GM12875 (cell line): ENCODE data around the gene MYO15A.

Source experiments
- H3K4me3 ChIP-seq: one replicate; pipeline ENCODE4 v1.5.1; 2011; ENCODE audit warnings: low read depth, low read length, control low read depth
- TF ChIP-seq, protein P1 (sequence below): IDR thresholded peaks from 2 replicates; pipeline ENCODE4 v1.5.1; 2011; ENCODE audit warnings: low read depth, mild to moderate bottlenecking, control low read depth, inconsistent platforms, low read length, moderate library complexity, borderline replicate concordance; ENCODE audit not compliant: insufficient read depth

MYO15A gene

DNA sequence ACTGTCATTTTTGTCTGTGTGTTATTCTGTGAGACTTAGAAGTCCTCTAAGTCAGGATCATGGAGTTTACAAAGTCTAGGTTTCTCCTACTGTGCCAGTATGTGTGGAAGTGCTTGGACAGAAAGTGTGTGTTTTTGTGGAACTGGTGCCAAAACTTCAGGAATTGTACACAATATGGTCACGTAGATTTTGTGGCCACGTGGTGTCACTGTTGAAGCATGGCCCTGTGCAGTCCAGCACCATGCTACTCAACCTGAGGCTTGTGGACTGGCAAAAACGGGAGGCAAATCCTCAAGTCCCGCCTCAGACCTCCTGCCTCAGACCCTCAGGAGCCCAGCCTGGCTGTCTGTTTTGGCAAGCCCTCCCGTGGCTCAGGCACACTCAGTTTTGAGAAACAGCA lies 58.3 kb downstream of the MYO15A start:
- TF ChIP-seq, protein P1, sequence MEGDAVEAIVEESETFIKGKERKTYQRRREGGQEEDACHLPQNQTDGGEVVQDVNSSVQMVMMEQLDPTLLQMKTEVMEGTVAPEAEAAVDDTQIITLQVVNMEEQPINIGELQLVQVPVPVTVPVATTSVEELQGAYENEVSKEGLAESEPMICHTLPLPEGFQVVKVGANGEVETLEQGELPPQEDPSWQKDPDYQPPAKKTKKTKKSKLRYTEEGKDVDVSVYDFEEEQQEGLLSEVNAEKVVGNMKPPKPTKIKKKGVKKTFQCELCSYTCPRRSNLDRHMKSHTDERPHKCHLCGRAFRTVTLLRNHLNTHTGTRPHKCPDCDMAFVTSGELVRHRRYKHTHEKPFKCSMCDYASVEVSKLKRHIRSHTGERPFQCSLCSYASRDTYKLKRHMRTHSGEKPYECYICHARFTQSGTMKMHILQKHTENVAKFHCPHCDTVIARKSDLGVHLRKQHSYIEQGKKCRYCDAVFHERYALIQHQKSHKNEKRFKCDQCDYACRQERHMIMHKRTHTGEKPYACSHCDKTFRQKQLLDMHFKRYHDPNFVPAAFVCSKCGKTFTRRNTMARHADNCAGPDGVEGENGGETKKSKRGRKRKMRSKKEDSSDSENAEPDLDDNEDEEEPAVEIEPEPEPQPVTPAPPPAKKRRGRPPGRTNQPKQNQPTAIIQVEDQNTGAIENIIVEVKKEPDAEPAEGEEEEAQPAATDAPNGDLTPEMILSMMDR, result no peak
- H3K4me3 ChIP-seq, result no peak overlapping the region

- TF ChIP-seq, protein P1, result no peak
- no peak overlapping the region for H3K4me3 ChIP-seq
These were observed 58.9 kb downstream of the MYO15A start for GRCh38 chr17:18167421-18167820.

DNA sequence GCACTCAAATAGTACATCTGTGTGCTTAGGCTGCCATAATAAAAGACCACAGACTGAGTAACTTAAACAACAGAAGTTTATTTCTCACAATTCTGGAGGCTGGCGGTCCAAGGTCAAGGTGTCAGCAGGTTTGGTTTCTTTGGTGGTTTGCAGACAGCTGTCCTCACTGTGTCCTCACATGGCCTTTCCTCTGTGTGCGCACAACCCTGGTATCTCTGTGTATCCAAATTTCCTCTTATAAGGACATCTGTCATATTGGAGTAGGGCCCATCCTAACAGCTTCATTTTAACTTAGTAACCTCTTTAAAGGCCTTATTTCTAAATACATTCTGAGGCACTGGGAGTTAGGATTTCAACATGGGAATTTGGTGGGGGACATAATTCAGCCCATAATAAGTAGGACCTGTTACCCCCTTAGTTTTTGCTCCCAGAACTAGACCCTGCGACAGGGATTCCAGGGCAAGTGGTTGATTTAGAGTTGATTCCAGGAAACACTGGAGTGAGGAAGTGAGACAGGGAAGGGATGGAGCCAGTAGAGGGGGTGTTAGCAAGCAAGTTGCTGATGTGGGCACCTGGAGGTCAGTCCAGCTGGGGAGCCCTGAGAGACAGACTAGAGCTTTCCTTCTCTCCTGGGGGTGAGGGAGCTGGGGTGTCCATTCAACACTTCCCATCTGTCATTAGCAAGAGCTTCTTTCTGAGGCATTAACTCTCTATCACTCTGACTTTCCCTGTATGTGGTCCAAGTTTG lies 64.1 kb downstream of the MYO15A start:
- TF ChIP-seq, protein P1, result no peak
- H3K4me3 ChIP-seq, result no peak overlapping the region

DNA sequence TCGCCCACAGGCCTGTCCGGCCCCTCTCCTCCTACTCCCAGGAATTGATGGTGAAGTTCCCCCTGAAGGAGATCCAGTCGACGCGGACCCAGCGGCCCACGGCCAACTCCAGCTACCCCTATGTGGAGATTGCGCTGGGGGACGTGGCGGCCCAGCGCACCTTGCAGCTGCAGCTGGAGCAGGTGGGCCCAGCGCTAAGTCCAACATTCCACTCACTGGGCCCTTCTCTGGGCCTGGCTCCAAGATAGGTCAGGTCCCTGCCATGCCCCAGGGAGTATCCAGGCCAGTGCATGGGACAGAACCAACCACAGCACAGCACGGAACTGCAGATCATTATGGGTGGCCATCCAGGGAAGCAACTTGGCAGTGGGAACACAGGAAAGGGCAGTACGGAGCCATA lies 65.2 kb downstream of the MYO15A start:
- TF ChIP-seq, protein P1, result no peak
- no peak overlapping the region for H3K4me3 ChIP-seq

- TF ChIP-seq, protein P1, result no peak
- no peak overlapping the region for H3K4me3 ChIP-seq
These were observed 67.6 kb downstream of the MYO15A start for GRCh38 chr17:18176176-18176575.

DNA sequence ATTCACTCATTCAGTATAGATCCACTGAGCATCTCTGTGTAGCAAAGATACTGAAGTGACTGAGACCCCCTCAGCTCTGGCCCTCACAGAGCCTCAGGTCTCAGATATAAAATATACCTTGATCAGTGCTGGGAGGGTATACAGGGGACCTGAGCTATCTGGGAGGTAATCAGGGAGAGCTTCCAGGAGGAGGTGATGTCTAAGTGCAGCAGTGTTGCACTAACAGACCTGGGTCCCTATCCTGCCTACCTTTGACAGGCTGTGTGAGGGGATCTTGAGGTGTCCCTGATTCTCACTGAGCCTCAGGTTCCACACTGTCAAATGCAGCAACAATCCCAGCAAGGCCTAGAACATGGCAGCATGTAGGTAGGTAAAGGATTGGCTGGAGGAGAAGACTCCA lies 68.6 kb downstream of the MYO15A start:
- TF ChIP-seq, protein P1, result no peak
- no peak overlapping the region for H3K4me3 ChIP-seq

DNA sequence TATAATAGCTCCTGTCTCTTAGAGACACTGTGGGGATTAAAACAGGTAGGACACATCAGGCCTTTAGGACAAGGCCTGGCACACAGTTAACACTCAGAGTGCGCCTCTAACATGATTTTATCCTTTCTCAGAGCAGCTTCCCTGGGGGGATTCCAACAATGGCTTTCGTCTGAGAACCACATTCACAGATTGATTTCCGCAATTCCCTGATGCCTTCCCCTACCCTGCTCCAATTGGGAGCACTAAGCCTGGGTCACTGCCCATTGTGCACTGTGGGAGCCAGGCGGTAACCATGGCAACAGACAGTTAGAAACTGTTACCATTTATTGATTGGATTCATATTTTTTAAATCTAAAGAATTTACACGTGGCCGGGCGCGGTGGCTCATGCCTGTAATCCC lies 69.2 kb downstream of the MYO15A start:
- TF ChIP-seq, protein P1, result no peak
- no peak overlapping the region for H3K4me3 ChIP-seq
